Dendritic cell treated with granulocyte-macrophage colony-stimulating factor and Interleukin-4, amounts not matched to agents 40 ng/mL and 50 ng/mL, for 4 days (primary cell): ENCODE results near the gene FUCA2.
"Not testable (repeated sequence)": the region's sequence is repeated elsewhere in the genome, so short reads cannot be mapped to it uniquely, and the experiment has no call there.

ENCODE experiments used
- H3K27ac Mint-ChIP-seq: one replicate; pipeline ENCODE4 v1.8.0; 2022; ENCODE audit warnings: mild to moderate bottlenecking, mixed read lengths
- H3K27me3 Mint-ChIP-seq: one replicate; pipeline ENCODE4 v1.8.0; 2022; ENCODE audit warnings: mild to moderate bottlenecking, mixed read lengths
- H3K36me3 Mint-ChIP-seq: one replicate; pipeline ENCODE4 v1.8.0; 2022; ENCODE audit warnings: low read depth, mixed read lengths
- H3K4me1 Mint-ChIP-seq: one replicate; pipeline ENCODE4 v1.8.0; 2022; ENCODE audit warnings: low read depth, mixed read lengths
- H3K4me3 Mint-ChIP-seq: one replicate; pipeline ENCODE4 v1.8.0; 2022; ENCODE audit warnings: mild to moderate bottlenecking, moderate library complexity, mixed read lengths
- H3K9me3 Mint-ChIP-seq: one replicate; pipeline ENCODE4 v1.8.0; 2022; ENCODE audit warnings: mixed read lengths
- intact Hi-C: fragments of 100-400 bp; cut with micrococcal nuclease; formaldehyde crosslinking; loops from one replicate; pipeline ENCODE4 v1.15.0; 2022

The FUCA2 gene

DNA sequence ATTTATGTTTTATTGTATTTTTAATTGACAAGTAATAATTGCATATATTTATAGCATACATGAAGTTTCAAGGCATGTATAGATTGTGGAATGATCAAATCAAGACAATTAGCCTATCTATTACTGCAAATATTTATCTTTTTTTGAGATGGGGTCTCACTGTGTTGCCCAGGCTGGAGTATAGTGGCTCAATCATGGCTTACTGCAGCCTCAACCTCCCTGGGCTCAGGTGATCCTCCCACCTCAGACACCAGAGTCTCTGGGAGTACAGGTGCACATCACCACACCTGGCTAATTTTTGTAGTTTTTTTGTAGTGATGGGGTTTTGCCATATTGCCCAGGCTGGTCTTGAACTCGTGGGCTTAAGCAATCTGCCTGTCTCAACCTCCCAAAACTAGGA is 16.2 kb upstream of the FUCA2 start:
- H3K4me1 Mint-ChIP-seq = peaks cover 29% of the 10 kb centered on the region
- H3K9me3 Mint-ChIP-seq = peaks cover 11% of the 10 kb centered on the region
- no peak overlapping the region for H3K4me3 Mint-ChIP-seq
- peak overlapping the region; percentile 10 for H3K27ac Mint-ChIP-seq
- H3K27me3 Mint-ChIP-seq = no peaks in the 10 kb centered on the region
- peaks cover 8% of the 10 kb centered on the region for H3K36me3 Mint-ChIP-seq
- intact Hi-C loops = no loop called here

DNA sequence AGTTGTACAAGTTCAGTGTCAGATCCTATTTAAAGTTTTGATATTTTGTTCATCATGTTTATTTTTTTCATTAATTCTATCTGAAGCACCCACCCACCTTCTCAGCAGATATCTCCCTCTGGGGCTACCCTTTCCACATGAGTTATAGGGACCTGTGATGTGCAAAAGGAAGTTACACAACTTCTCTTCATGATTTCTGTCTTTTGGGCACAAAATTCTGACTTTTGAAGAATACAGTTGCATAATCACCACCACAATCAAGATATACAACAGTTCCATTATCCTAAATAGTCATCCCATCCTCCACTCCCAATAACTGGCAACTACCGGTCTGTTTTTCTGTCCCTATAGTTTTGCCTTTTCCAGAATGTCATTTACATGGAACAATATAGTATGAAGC is 13.8 kb upstream of the FUCA2 start:
- peaks cover 8% of the 10 kb centered on the region for H3K36me3 Mint-ChIP-seq
- intact Hi-C loops = no loop called here
- no peaks in the 10 kb centered on the region for H3K27me3 Mint-ChIP-seq
- H3K27ac Mint-ChIP-seq = no peak overlapping the region
- H3K4me3 Mint-ChIP-seq = no peak overlapping the region
- peaks cover 29% of the 10 kb centered on the region for H3K4me1 Mint-ChIP-seq
- peaks cover 11% of the 10 kb centered on the region for H3K9me3 Mint-ChIP-seq

DNA sequence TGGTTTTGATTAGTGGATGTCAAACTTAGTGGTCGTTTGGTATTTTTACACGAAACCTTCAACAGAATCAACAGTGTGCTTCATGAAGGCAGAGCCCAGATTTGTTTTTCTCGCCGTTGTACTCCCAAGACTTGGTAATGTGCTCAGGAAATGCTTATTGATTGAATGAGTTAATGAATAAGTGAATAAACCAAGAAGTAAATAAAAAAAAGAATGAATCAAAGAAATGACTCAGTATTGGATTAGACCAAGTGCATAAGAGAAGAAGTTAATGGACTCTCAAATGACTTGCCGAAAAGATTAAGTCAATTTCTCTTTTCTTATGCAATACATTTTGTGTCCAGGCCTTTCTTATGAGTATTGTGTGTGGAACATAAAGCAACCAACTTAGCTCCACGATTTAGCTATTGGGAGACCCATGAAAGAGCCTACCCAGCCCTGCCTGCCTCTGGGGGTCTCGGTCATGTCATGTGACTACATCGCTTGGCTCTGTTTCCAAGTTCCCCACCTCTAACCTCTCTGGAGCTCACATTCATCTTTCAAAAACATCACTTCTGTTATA is 10.6 kb upstream of the FUCA2 start:
- H3K27ac Mint-ChIP-seq = no peak overlapping the region
- H3K4me1 Mint-ChIP-seq = peaks cover 19% of the 10 kb centered on the region
- H3K4me3 Mint-ChIP-seq = no peak overlapping the region
- intact Hi-C loops = no loop called here
- H3K9me3 Mint-ChIP-seq = peaks cover 11% of the 10 kb centered on the region
- no peaks in the 10 kb centered on the region for H3K27me3 Mint-ChIP-seq
- peaks cover 8% of the 10 kb centered on the region for H3K36me3 Mint-ChIP-seq

DNA sequence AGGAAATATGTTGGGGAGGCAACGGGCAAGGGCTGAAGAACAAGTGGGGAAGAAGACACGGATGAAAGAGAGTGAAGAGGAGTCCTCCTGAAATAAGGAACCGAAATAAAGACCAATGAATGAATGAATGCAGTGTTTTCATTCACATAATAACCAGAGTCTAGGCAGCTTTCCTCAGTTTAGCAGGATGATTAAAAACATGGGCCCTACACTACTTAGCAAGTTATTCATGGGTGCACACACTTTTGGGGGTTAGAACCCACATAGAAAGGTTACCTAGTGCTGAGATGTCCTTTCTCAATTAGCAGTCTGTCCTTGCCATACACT is 5.9 kb upstream of the FUCA2 start:
- H3K36me3 Mint-ChIP-seq = no peaks in the 10 kb centered on the region
- H3K4me1 Mint-ChIP-seq = peaks cover 40% of the 10 kb centered on the region
- peak overlapping the region; percentile 25 for H3K27ac Mint-ChIP-seq
- intact Hi-C loops = loop anchor here (10.0 kb wide), 1 partner anchor 573 kb away; the partner anchor contains the start of gene HIVEP2
- H3K27me3 Mint-ChIP-seq = no peaks in the 10 kb centered on the region
- no peaks in the 10 kb centered on the region for H3K9me3 Mint-ChIP-seq
- no peak overlapping the region for H3K4me3 Mint-ChIP-seq

DNA sequence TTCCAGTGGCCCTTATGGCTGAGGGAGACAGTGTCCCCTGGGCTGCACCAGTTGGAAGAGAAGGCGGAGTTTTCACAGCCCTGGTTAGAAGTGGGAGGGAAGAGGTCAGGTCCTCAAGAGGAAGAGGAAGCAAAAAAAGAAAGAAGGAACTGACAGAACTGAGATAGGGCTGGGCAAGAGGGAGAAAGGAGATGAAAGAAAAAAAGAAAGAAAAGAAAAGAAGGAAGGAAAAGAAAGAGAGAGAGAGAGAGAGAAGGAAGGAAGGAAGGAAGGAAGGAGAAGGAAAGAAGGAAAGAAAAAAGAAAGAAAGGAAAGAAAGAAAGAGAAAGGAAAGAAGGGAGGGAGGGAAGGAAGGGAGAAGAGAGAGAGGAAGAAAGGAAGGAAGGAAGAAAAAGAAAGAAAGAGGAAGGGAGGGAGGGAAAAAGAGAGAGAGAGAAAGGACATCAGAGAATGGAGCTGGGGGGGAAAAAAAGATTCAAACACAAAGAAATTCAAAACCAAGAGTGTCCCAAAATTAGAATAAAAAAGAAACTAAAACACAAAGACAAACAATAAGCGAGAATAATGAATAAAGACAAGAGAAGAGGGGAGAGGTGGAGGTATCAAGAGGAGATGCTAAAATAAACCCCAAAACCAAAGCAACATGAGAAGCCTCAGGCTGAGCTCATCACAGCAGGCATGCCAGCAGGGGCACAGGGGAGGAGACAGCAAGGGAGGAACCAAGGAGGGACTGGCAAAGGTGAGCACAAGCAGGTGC is 5.3 kb upstream of the FUCA2 start:
- peak overlapping the region; percentile 25 for H3K27ac Mint-ChIP-seq
- H3K4me1 Mint-ChIP-seq = peaks cover 43% of the 10 kb centered on the region

DNA sequence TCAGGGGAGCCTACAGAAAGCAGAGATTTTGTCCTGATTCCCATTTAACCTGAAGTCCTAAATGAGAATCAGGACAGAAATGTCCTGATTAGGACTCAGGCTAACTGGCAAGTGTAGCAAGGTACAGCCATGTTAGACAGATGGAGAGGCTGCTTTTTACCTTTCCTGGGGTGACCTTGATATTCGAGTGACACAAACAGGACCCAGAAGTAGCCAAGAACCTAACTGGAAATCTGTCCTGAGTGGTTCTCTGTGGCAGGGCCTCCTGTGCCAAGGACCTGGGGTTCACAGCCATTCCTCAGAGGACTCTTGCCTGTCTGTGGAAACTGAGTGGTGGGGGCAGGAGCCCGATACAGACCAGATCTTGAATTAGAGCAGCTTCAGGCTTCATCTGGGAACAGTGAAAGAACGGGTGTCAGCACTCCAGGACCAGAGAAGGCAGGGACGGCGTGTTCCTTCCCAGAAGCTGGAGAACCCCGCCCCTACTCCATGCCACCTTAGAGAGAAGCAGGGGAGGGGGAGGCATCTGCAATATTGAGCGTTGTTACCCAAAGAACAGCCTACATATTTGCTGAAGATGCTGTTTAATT is 4.3 kb upstream of the FUCA2 start:
- peaks cover 50% of the 10 kb centered on the region for H3K4me1 Mint-ChIP-seq
- intact Hi-C loops = loop anchor here (10.0 kb wide), 1 partner anchor 571 kb away; the partner anchor contains the start of gene HIVEP2
- no peaks in the 10 kb centered on the region for H3K9me3 Mint-ChIP-seq
- peaks cover 6% of the 10 kb centered on the region for H3K36me3 Mint-ChIP-seq
- H3K27me3 Mint-ChIP-seq = no peaks in the 10 kb centered on the region
- H3K4me3 Mint-ChIP-seq = no peak overlapping the region
- H3K27ac Mint-ChIP-seq = peak overlapping the region; percentile 74

More for the DNA sequence above, 5.3 kb upstream of the FUCA2 start:
- Mint-ChIP-seq H3K4me3 (peak overlapping the region; percentile 13), H3K9me3 (no peaks in the 10 kb centered on the region), H3K27me3 (no peaks in the 10 kb centered on the region), H3K36me3 (no peaks in the 10 kb centered on the region)
- intact Hi-C loops = loop anchor here (10.0 kb wide), 1 partner anchor 572 kb away; the partner anchor contains the start of gene HIVEP2

DNA sequence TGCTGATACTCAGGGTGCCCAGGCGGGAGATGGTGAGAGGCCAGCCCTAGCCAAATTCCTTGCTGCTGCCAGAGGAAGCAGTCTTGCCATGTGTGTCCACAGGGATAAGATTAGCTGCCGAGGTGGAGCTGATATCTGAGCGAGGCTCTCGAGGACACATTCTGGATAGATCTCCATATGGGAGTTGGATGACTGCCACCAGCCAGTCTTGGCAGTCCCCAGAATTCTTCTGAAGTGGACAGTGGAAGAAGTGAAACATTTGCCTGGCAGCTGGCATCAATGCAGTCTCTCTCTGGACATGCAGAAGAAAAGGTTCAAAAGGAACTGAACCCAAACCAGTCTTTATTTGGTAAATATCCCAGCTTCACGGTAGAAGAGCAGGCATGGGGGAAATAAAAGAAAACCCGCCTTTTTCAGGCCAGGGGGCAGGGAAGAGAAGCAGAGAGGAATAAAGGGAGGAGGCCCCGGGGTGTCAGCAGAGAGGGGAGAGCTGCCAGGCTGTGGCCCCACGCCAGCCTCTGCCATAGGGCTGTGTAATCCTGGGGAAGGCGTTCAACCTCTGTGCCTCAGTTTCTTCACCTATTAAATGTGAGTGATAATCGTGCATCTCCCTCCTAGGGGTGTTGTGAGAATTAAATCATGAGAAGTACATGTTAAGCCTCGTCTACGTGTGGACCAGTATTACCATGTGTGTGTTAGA is 3.7 kb upstream of the FUCA2 start:
- intact Hi-C loops = loop anchor here (10.0 kb wide), 1 partner anchor 570 kb away; the partner anchor contains the start of gene HIVEP2
- peaks cover 7% of the 10 kb centered on the region for H3K36me3 Mint-ChIP-seq
- peaks cover 53% of the 10 kb centered on the region for H3K4me1 Mint-ChIP-seq
- no peaks in the 10 kb centered on the region for H3K27me3 Mint-ChIP-seq
- H3K4me3 Mint-ChIP-seq = no peak overlapping the region
- no peaks in the 10 kb centered on the region for H3K9me3 Mint-ChIP-seq
- H3K27ac Mint-ChIP-seq = peak overlapping the region; percentile 74

DNA sequence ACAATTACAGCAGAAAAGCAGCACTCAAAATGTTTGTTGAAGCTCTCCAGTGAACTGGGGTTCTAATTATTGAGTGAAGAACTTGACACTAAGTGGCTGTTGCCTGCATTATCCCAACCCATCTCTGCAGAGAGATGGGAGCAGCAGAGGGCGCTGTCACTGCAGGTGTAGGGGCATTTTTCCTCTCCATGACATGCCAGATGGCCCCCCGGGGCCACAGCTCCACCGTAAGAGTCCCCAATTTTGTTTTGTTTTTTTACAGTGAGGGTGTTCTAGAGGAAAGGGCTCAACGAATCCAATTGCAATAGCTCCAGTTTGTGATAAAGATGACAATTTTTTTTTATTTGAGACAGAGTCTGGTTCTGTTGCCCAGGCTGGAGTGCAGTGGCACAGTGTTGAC is 1.9 kb upstream of the FUCA2 start:
- Mint-ChIP-seq H3K4me1 (peaks cover 68% of the 10 kb centered on the region), H3K4me3 (no peak overlapping the region), H3K27ac (no peak overlapping the region), H3K9me3 (no peaks in the 10 kb centered on the region), H3K27me3 (no peaks in the 10 kb centered on the region), H3K36me3 (peaks cover 17% of the 10 kb centered on the region)
- intact Hi-C loops = loop anchor here (10.0 kb wide), 1 partner anchor 569 kb away; the partner anchor contains the start of gene HIVEP2

DNA sequence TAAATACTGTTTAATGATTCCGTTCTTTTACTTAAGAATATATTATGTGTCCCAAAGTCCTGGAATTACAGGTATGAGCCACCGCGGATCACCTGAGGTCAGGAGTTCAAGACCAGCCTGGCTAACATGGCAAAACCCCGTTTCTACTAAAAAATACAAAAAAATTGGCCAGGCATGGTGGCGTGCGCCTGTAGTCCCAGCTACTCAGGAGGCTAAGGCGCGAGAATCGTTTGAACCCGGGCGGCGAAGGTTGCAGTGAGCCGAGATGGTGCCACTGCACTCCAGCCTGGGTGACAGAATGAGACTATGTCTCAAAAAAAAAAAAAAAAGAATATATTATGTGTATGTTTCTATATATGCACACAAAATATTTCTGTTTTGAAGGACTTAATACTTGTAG is 1.2 kb downstream of the FUCA2 start:
- Mint-ChIP-seq H3K36me3 (peaks cover 47% of the 10 kb centered on the region), H3K4me3 (peak overlapping the region; percentile 51), H3K4me1 (peaks cover 65% of the 10 kb centered on the region)
- H3K9me3 Mint-ChIP-seq, H3K27me3 Mint-ChIP-seq, H3K27ac Mint-ChIP-seq: not testable (repeated sequence)
- intact Hi-C loops = loop anchor here (10.0 kb wide), 1 partner anchor 566 kb away; the partner anchor contains the start of gene HIVEP2

DNA sequence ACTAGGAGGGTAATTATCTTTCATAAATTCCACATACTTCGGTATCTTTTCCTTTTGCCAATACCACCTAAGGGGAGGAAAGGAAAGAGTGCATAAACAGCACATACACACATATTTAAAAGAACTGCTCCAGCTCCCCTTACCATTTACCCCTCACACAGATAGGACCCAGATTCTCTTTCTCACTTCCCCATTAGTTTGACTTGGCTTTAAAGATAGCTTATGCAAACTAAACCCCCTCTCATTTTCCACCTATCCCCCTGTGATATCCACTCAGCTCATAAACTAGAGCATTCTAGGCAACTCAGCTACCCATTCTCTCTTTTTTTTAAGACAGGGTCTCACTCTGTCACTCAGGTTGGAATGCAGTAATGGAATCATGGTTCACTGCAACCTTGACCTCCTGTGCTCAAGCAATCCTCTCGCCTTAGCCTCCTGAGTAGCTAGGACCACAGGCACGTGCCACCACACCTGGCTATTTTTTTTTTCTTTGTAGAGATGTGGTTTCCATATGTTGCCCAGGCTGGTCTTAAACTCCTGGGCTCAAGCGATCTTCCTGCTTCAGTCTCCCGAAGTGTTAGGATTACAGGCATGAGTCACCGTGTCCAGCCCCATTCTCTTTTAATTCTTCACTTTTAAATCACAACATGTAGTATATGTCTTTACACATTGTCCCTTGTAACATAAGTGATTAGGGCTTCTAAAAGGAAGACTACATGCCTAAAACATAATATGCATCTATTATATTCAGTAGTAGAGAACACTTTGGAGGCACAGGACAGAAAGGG is 4.0 kb downstream of the FUCA2 start:
- Mint-ChIP-seq H3K36me3 (peaks cover 69% of the 10 kb centered on the region), H3K27me3 (no peaks in the 10 kb centered on the region), H3K4me1 (peaks cover 47% of the 10 kb centered on the region), H3K9me3 (no peaks in the 10 kb centered on the region), H3K4me3 (no peak overlapping the region), H3K27ac (no peak overlapping the region)
- intact Hi-C loops = no loop called here

DNA sequence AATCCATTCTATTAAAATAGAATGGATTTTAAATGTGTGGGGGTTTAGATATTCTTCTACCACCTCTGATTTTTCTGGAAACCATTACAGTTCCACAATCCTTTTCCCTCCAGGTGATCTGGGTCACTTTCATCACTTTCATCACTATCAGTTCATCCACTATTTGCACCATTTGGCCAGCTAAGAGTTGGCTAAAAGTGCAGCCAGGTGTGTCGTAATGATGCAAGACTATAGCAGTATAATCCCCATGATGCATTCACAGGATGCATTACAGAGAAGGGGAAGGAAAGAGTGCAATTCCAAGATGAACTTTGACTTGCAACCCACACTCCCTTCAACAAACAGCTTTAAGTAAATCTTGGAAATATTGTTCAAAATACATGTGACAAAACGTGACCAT is 4.9 kb downstream of the FUCA2 start:
- Mint-ChIP-seq H3K36me3 (peaks cover 70% of the 10 kb centered on the region), H3K4me3 (no peak overlapping the region), H3K9me3 (no peaks in the 10 kb centered on the region), H3K27me3 (no peaks in the 10 kb centered on the region), H3K4me1 (peaks cover 42% of the 10 kb centered on the region), H3K27ac (no peak overlapping the region)
- intact Hi-C loops = no loop called here

DNA sequence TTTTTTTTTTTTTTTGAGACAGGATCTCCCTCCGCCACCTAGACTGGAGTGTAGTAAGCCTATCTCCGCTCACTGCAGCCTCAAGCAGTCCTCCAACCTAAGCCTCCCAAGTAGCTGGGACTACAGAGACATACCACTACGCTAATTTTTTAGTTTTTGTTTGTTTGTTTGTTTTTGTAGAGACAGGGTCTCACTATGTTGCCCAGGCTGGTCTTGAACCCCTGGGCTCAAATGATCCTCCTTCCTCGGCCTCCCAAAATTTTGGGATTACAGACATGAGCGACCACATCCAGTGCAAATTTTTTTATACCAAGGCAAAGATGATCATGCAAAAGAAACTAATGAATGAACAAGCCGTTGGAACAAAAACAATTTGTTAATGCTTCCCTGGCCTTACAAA is 5.3 kb downstream of the FUCA2 start:
- H3K4me3 Mint-ChIP-seq = no peak overlapping the region
- intact Hi-C loops = no loop called here
- H3K36me3 Mint-ChIP-seq = peaks cover 71% of the 10 kb centered on the region
- peaks cover 41% of the 10 kb centered on the region for H3K4me1 Mint-ChIP-seq
- H3K9me3 Mint-ChIP-seq = no peaks in the 10 kb centered on the region
- no peak overlapping the region for H3K27ac Mint-ChIP-seq
- no peaks in the 10 kb centered on the region for H3K27me3 Mint-ChIP-seq

DNA sequence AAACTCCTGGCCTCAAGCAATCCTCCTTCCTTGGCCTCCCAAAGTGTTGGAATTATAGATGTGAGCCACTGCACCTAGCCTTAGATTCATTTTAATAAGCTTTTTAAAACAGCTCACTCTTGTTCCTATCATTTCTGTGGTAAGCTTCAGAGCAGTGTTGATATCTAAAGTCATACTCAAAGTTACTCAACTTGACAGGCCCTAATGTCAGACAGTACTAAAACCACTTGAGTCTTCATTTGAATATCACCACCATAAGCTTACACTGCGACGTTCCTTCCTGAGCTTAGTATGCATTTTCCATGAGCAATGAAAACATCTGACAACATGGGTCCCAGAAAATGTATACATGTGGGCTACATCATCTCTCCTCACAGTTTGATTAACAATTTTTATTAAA is 6.0 kb downstream of the FUCA2 start:
- H3K36me3 Mint-ChIP-seq = peaks cover 74% of the 10 kb centered on the region
- no peaks in the 10 kb centered on the region for H3K27me3 Mint-ChIP-seq
- no peak overlapping the region for H3K4me3 Mint-ChIP-seq
- H3K27ac Mint-ChIP-seq = no peak overlapping the region
- peaks cover 35% of the 10 kb centered on the region for H3K4me1 Mint-ChIP-seq
- H3K9me3 Mint-ChIP-seq = no peaks in the 10 kb centered on the region
- intact Hi-C loops = no loop called here
